H1 (cell line): ENCODE results near the gene ZMYND10. TPM values are rescaled to one million over a fixed set of nuclear protein-coding genes. Genes with fewer than 3 reads are reported as not detected.

ENCODE experiments used
- ATF3 ChIP-seq: IDR thresholded peaks from 2 replicates; pipeline ENCODE4 v1.6.1; 2011; ENCODE audit warnings: low read depth, mild to moderate bottlenecking, low read length; ENCODE audit not compliant: insufficient read depth
- EZH2 ChIP-seq: fragments of 200-600 bp; sonication (generic); IDR thresholded peaks from 2 replicates; pipeline ENCODE4 v1.7.1; 2012; ENCODE audit warnings: low read depth, mild to moderate bottlenecking, moderate library complexity, low read length, inconsistent platforms; ENCODE audit not compliant: severe bottlenecking
- FOSL1 ChIP-seq: IDR thresholded peaks from 2 replicates; pipeline ENCODE4 v1.6.1; 2011; ENCODE audit warnings: mild to moderate bottlenecking, low read depth, low read length, moderate library complexity; ENCODE audit not compliant: insufficient read depth
- GABPA ChIP-seq: IDR thresholded peaks from 2 replicates; pipeline ENCODE4 v1.6.1; 2011; ENCODE audit warnings: mild to moderate bottlenecking, low read length, moderate library complexity, borderline replicate concordance; ENCODE audit not compliant: insufficient read depth
- HDAC2 ChIP-seq, 2 experiments: fragments of 300-600 bp in 1 of 2; sonication (generic) in 1 of 2; IDR thresholded peaks; 2 replicates each; pipeline ENCODE4 v1.6.1; 2011 to 2012; ENCODE audit warnings: low read depth in 2 of 2, low read length in 2 of 2, mild to moderate bottlenecking in 2 of 2, moderate library complexity in 2 of 2, borderline replicate concordance in 1 of 2, inconsistent platforms in 1 of 2
- PHF8 ChIP-seq: fragments of 200-600 bp; sonication (generic); conservative IDR thresholded peaks from 2 replicates; pipeline ENCODE4 v1.7.1; 2012; ENCODE audit warnings: low read depth, mild to moderate bottlenecking, inconsistent platforms, low read length, moderate library complexity
- RXRA ChIP-seq: IDR thresholded peaks from 2 replicates; pipeline ENCODE4 v1.6.1; 2011; ENCODE audit warnings: low read depth, mild to moderate bottlenecking, low read length, moderate library complexity; ENCODE audit not compliant: insufficient read depth
- SAP30 ChIP-seq: fragments of 300-600 bp; sonication (generic); IDR thresholded peaks from 2 replicates; pipeline ENCODE4 v1.7.1; 2012; ENCODE audit warnings: low read length, moderate library complexity, mild to moderate bottlenecking, inconsistent platforms; ENCODE audit not compliant: insufficient read depth, insufficient replicate concordance
- SIRT6 ChIP-seq: IDR thresholded peaks from one replicate; pipeline ENCODE4 v1.7.1; 2012; ENCODE audit warnings: low read length, inconsistent platforms
- TEAD4 ChIP-seq: IDR thresholded peaks from 2 replicates; pipeline ENCODE4 v1.6.1; 2012; ENCODE audit warnings: low read depth, low read length, inconsistent platforms, mixed read lengths
- polyA plus RNA-seq, 7 experiments: library from polyadenylated mRNA; depleted of rRNA in 3 of 7; stranded (reverse) in 5 of 7; unstranded in 2 of 7; fragments of >200 nt in 5 of 7; fragments of 200-250 nt in 2 of 7; gene quantifications; 1 replicate in 5 of 7; 2 replicates in 1 of 7; 4 replicates in 1 of 7; pipeline versions ENCODE4 v1.2.1 to v1.2.3, GENCODE V29; 2011 to 2013; ENCODE audit warnings: missing spikeins in 2 of 7, mixed read lengths in 2 of 7
- total RNA-seq: library from RNA; stranded (reverse); fragmentation: NEBNext Ultra II Directional; extraction: Animal tissue kit (Norgen Biotek cat#: 25700); gene quantifications from 2 replicates; pipeline ENCODE4 v1.2.1, GENCODE V29; 2021

The ZMYND10 gene
- total and polyA plus RNA-seq, 2 of the 8 experiments (the other 6 are each of a cell fraction or from before 2014, with no cell fraction given): 0.56 to 0.79 TPM

GRCh38 chr3:50388016-50388719 lies 42.6 kb upstream of the ZMYND10 start (continued):
- no peak for TF ChIP-seq EZH2
- no peak for TF ChIP-seq TEAD4
- no peak for TF ChIP-seq SAP30
- TF ChIP-seq FOSL1: no peak
- peak; percentile 45; the same call in 1 of the 2 replicates for TF ChIP-seq GABPA
- no peak for TF ChIP-seq SIRT6
- TF ChIP-seq PHF8: no peak
- TF ChIP-seq ATF3: no peak
- TF ChIP-seq HDAC2 (IDR thresholded peaks at IDR 0.05; ENCODE audit: borderline replicate concordance in 1 of 2, low read depth in 2 of 2, low read length in 2 of 2): no peak
- TF ChIP-seq RXRA: no peak
